Esophagus muscularis mucosa (tissue), 4 donors: Measurements from ENCODE around the gene ZRANB2. TPM values are rescaled to one million over a fixed set of nuclear protein-coding genes. Genes with fewer than 3 reads are reported as not detected.

Experiments
- DNase-seq: peaks from one replicate; pipeline ENCODE4 v3.0.0-alpha.2; 2017; ENCODE audit errors: extremely low spot score
- H3K27ac ChIP-seq, 4 donors: fragments of 200-600 bp; sonication (generic); replicated peaks in 1 of 4; 1 replicate in 3 of 4; 2 replicates in 1 of 4; pipeline ENCODE4 v1.5.1; 2016 to 2019; ENCODE audit warnings: mild to moderate bottlenecking in 1 of 4
- H3K27me3 ChIP-seq, 4 donors: fragments of 200-600 bp; sonication (generic); one replicate each; pipeline versions ENCODE4 v1.5.1 to v1.6.0; 2016 to 2019
- H3K36me3 ChIP-seq, 4 donors: fragments of 200-600 bp; sonication (generic); one replicate each; pipeline ENCODE4 v1.5.1; 2016 to 2019
- H3K4me1 ChIP-seq, 4 donors: fragments of 200-600 bp; sonication (generic); one replicate each; pipeline ENCODE4 v1.5.1; 2016 to 2019
- H3K4me3 ChIP-seq, 4 donors: fragments of 200-600 bp; sonication (generic); 1 replicate in 2 of 4; 2 replicates in 2 of 4; pipeline ENCODE4 v1.5.1; 2016 to 2019; ENCODE audit warnings: mild to moderate bottlenecking in 4 of 4, moderate library complexity in 1 of 4
- H3K9me3 ChIP-seq, 4 donors: fragments of 200-600 bp; sonication (generic); 1 replicate in 3 of 4; 2 replicates in 1 of 4; pipeline ENCODE4 v1.5.1; 2016 to 2019
- CTCF ChIP-seq, 3 experiments: fragments of 200-600 bp in 2 of 3; fragments of 450-650 bp in 1 of 3; sonication (generic) in 2 of 3; IDR thresholded peaks; one replicate each; pipeline ENCODE4 v1.5.1; 2017 to 2019; ENCODE audit warnings: antibody characterized with exemption in 3 of 3, mild to moderate bottlenecking in 2 of 3, moderate library complexity in 1 of 3
- EP300 ChIP-seq: sonication (generic); formaldehyde crosslinking; IDR thresholded peaks from one replicate; pipeline ENCODE4 v1.6.1; 2017; ENCODE audit warnings: antibody characterized with exemption
- POLR2A ChIP-seq: fragments of 450-650 bp; IDR thresholded peaks from one replicate; pipeline ENCODE4 v1.6.1; 2017; ENCODE audit warnings: antibody characterized with exemption, moderate library complexity, mild to moderate bottlenecking, low read depth
- POLR2AphosphoS5 ChIP-seq, 2 donors: sonication (generic); formaldehyde crosslinking; IDR thresholded peaks; one replicate each; pipeline ENCODE4 v1.6.1; 2017; ENCODE audit warnings: antibody characterized with exemption in 2 of 2
- WGBS: methylation state at CpG from one replicate; pipeline ENCODE4 v1.1.5; 2018; 5-methylcytosine and 5-hydroxymethylcytosine counted together
- intact Hi-C: fragments of 100-400 bp; cut with DNase I; formaldehyde crosslinking; loops from one replicate; pipeline ENCODE4 v1.15.1; 2023
- total RNA-seq, 4 donors: library from RNA; depleted of rRNA; stranded (reverse); fragments of >200 nt; gene quantifications; one replicate each; pipeline versions ENCODE4 v1.1.0 to v1.2.1, GENCODE V29; 2016

ZRANB2 gene
- total RNA-seq, 4 donors from 2014 or later: 37.2 to 65.6 (median 40.0) TPM

- Histone ChIP-seq H3K27ac (no peak overlapping the region), H3K36me3 (no peaks in the 10 kb centered on the region), H3K9me3 (no peaks in the 10 kb centered on the region), H3K27me3 (no peaks in the 10 kb centered on the region), H3K4me1 (peaks cover 0 to 8% (median 0%) of the 10 kb centered on the region in 4 donors), H3K4me3 (no peak overlapping the region)
- intact Hi-C loops: no loop called here
- 89% methylated on average over 7 of the region's 7 CpGs for WGBS
- no peak for DNase-seq
- TF ChIP-seq POLR2AphosphoS5 (IDR thresholded peaks at IDR 0.05): no peak
- TF ChIP-seq EP300: no peak
- no peak for TF ChIP-seq POLR2A
- TF ChIP-seq CTCF (IDR thresholded peaks at IDR 0.05): no peak
These were observed 52.8 kb downstream of the ZRANB2 start for GRCh38 chr1:71027991-71028390.

GRCh38 chr1:71026093-71026492 lies 54.7 kb downstream of the ZRANB2 start:
- Histone ChIP-seq H3K9me3 (no peaks in the 10 kb centered on the region), H3K36me3 (no peaks in the 10 kb centered on the region), H3K4me3 (no peak overlapping the region), H3K4me1 (peaks cover 0 to under 1% (median 0%) of the 10 kb centered on the region in 4 donors), H3K27me3 (no peaks in the 10 kb centered on the region), H3K27ac (no peak overlapping the region)
- TF ChIP-seq EP300 (no peak), POLR2A (no peak), CTCF (IDR thresholded peaks at IDR 0.05) (no peak), POLR2AphosphoS5 (IDR thresholded peaks at IDR 0.05) (no peak)
- 77% methylated on average over 4 of the region's 4 CpGs for WGBS
- intact Hi-C loops: no loop called here
- DNase-seq: no peak

- Histone ChIP-seq H3K9me3 (no peaks in the 10 kb centered on the region), H3K27me3 (no peaks in the 10 kb centered on the region), H3K36me3 (no peaks in the 10 kb centered on the region), H3K4me3 (no peak overlapping the region), H3K27ac (no peak overlapping the region), H3K4me1 (no peaks in the 10 kb centered on the region)
- WGBS: 91% methylated on average over 4 of the region's 4 CpGs
- TF ChIP-seq CTCF (IDR thresholded peaks at IDR 0.05) (no peak), POLR2A (no peak), POLR2AphosphoS5 (IDR thresholded peaks at IDR 0.05) (no peak), EP300 (no peak)
- DNase-seq: no peak
- intact Hi-C loops: no loop called here
These were observed 57.3 kb downstream of the ZRANB2 start for GRCh38 chr1:71023515-71023914.

- no peaks in the 10 kb centered on the region for H3K9me3 ChIP-seq
- WGBS: 66% methylated on average over 7 of the region's 7 CpGs
- no peak overlapping the region for H3K4me3 ChIP-seq
- no peak for DNase-seq
- no peaks in the 10 kb centered on the region for H3K36me3 ChIP-seq
- intact Hi-C loops: no loop called here
- H3K27me3 ChIP-seq: no peaks in the 10 kb centered on the region
- H3K27ac ChIP-seq: no peak overlapping the region
- TF ChIP-seq POLR2A (no peak), POLR2AphosphoS5 (IDR thresholded peaks at IDR 0.05) (no peak), EP300 (no peak), CTCF (IDR thresholded peaks at IDR 0.05) (no peak)
- H3K4me1 ChIP-seq: no peaks in the 10 kb centered on the region
These were observed 61.4 kb downstream of the ZRANB2 start for GRCh38 chr1:71019233-71019969.

DNA sequence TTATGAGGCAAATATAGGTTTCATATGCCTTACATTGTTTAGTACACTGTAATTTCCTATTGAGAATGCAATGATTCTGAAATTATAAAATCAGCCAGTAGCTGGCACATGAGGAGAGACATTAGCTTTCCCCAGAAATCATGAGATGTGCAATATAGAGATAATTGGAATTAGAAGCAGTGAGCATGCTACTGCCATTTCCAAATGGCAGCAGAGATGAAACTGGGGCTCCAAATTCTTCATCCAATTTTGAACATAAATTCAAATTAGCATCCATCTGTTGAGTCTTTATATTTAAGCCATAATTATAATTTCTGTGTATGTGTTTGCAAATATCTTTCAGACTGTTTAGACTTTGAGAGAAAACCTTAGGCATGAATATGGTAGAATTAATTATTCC lies 62.0 kb downstream of the ZRANB2 start:
- DNase-seq: no peak
- no peaks in the 10 kb centered on the region for H3K9me3 ChIP-seq
- no peaks in the 10 kb centered on the region for H3K27me3 ChIP-seq
- no peak overlapping the region for H3K4me3 ChIP-seq
- TF ChIP-seq EP300 (no peak), POLR2A (no peak), POLR2AphosphoS5 (IDR thresholded peaks at IDR 0.05) (no peak), CTCF (IDR thresholded peaks at IDR 0.05) (no peak)
- intact Hi-C loops: no loop called here
- no peaks in the 10 kb centered on the region for H3K36me3 ChIP-seq
- H3K4me1 ChIP-seq: no peaks in the 10 kb centered on the region
- no peak overlapping the region for H3K27ac ChIP-seq
